GM19395 (cell line): ENCODE results near the gene NRL.

Experiments
- ATAC-seq: cut with Tn5 transposase; IDR thresholded peaks from one replicate; pipeline ENCODE4 v1.9.1; 2021; ENCODE audit warnings: mild to moderate bottlenecking, moderate library complexity; ENCODE audit not compliant: unreplicated experiment

NRL gene

DNA sequence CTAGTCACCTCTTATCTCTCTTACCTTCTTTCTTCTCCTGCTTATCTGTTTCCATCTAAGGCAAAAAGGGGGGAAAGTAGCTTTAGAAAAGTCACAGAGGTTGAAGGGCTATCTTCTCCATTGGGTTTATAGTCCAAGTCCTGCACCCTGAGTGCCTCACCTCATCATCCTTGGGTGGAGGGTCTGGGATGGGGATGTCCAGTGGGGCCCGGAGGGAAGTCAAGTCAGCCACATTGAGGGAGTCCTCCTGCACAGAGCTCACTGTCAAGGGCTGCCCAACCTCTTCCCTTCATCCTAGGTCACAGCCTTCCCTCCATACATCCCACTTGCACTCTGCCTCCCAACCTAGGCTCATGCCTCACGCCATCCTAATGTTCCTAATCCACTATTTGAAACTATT lies 30.5 kb upstream of the NRL start:
- no peak for ATAC-seq

DNA sequence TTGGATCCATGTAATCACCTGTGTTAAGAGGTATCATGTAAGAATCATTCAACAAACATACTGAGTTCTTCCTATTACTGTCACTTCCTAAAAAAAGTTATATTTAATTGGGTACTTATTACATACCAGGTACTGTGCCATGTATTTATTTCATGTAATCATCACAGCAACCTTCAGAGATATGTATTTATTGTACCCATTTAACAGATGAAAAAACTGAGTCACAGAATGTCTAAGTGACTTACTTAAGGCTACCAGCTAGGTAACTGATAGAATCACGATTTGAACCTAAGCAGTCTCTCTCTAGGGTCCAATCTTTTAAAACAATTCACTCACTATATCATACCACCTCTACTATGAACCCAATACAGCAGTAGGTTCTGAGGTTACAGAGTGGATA lies 29.7 kb upstream of the NRL start:
- no peak for ATAC-seq

DNA sequence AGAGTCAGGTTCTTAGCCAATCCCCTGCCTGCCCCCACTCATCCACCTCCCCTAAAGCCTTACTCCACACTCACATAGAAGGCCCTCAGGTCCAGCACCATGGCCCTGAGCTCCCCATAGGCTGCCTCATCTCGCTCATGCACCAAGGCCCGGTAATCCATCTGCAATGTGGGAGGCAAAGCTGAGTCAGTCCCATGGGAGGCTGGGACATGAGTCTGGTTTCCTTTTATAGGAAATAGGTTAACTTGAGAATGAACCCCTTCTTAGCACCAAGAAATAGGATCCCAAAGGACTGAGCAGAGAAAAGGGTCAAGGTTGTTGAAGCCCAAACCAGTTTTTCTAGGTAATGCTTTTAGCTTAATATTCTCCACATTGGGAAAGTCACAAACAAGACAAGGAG lies 28.8 kb upstream of the NRL start:
- ATAC-seq = no peak

DNA sequence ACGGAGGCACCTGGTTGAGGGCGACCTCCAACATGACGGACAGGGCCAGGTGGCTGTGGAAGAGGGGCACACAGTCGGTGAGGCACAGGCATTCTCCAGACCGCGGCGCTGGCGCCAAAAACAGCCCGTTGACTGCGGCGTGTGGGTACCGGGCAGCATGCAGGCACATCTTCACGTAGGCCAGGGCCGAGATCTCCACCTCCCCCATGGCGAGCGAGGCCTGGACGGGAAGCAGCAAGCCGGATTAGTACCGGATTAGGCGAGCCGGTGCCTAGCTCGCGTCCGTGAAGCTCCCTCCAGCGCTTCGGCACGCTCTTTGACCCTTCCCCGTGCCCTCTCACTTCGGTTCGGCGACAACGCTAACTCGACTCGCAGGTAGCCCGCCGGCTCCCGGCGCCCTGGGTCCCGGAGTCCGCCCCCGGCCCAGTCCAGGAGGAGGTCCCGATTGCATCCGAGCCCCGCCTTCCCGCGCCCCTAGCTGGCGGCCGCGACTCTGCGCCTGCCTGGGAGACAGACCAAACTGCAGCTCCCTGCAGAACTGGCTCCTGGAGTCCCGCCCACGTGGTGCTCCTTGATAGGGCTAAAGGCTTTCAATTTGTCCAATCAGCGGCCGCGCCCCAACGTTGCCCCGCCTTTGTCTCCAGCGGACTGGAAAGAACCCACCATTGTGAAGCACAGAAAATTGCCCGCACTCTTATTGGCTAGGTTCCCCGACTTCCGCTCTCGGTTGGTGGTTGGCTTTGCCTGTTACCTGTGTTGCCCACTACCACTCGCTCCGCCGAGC lies 26.5 kb upstream of the NRL start, which contains the start of gene EMC9:
Gene EMC9 (minus strand): TSS at position 495 of the 784 bp plus-strand sequence. CDS start 287 bp downstream, at position 208.
- ATAC-seq = peak; percentile 85

DNA sequence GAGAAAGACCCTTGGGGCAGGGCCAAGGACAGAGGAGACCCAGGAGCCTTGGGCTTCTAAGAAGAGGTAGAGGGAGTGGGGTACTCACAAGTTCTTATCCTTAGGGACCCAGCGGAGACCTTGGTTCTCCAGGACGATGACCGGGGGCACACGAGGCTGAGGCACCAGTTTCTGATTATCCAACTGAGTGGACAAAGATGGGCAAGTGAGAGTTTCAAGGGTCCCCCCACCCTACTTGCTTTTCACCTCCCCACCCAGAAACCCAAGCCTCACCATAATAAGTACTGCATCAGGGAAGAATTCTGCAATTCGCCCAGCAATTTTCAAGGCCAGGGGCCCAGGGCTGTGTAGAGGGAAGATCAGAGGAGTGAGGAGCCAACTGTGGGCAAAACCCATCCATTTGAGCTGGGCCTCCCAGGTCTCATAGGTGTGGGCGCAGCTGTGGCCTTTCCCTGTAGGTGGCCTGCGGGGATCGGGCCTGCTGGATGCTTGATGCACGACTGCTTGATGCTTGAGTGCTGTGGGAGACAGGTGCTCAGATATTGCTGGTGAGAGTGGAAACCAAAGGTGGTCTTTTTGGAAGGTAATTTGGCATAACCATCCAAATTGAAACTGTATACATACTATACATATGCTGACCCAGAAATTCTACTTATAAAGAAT lies 24.7 kb upstream of the NRL start:
- ATAC-seq = no peak

DNA sequence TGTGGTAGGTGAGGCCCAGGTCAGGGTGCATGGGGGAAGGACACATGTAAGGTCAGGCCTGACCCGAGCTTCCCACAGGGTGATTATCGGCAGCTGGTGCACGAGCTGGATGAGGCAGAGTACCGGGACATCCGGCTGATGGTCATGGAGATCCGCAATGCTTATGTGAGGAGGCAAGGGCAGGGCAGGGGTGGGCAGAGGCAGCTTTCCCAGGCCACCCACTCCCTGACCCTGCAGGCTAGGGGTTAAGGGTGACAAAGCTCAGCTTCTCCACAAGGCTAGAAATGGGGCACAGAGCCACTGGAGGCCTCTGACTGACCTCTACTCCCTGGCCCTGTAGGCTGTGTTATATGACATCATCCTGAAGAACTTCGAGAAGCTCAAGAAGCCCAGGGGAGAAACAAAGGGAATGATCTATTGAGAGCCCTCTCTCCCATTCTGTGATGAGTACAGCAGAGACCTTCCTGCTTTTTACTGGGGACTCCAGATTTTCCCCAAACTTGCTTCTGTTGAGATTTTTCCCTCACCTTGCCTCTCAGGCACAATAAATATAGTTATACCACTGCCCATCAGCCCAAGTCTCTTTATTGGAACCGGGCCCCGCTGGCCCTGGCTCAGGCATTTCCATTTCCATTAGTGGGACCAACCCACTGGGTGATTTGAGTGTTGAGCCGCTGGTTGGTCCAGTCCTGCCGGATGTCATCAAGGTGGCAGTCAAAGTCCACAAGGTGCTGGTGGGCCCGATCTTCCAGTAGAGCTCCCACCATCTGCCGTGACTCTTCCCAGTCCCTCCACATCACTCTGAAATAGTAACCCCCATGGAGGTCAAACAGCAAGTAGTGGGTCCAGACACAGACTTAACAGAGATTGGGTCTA lies 23.9 kb upstream of the NRL start:
- ATAC-seq = no peak

DNA sequence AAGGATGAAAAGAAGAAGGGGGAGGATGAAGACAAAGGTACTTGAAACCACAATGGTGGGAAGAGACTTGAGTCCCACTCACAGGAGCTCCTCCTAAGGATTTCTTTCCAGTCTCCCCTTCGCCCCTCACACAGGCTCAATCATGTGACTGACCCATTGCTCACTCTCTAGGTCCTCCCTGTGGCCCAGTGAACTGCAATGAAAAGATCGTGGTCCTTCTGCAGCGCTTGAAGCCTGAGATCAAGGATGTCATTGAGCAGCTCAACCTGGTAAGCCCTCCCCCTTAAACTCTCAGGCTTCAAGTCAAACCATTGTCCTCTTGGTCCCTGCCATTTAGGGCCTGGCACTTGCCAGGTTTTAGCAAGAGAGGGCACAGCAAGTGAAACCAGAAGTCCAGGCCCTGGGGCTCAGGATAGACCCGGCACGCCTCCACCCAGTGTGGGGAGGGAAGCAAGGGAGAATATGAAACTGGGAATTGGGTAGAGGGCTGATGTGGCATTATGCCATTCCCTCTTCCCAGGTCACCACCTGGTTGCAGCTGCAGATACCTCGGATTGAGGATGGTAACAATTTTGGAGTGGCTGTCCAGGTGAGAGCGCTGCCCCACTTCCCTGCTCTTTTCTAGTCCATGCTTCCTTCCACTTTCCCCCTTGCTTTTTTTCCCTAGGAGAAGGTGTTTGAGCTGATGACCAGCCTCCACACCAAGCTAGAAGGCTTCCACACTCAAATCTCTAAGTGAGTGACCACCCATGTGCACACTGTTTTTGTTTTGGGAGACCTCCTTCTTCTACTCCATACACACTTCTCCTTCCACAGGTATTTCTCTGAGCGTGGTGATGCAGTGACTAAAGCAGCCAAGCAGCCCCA lies 23.0 kb upstream of the NRL start:
- ATAC-seq = no peak

DNA sequence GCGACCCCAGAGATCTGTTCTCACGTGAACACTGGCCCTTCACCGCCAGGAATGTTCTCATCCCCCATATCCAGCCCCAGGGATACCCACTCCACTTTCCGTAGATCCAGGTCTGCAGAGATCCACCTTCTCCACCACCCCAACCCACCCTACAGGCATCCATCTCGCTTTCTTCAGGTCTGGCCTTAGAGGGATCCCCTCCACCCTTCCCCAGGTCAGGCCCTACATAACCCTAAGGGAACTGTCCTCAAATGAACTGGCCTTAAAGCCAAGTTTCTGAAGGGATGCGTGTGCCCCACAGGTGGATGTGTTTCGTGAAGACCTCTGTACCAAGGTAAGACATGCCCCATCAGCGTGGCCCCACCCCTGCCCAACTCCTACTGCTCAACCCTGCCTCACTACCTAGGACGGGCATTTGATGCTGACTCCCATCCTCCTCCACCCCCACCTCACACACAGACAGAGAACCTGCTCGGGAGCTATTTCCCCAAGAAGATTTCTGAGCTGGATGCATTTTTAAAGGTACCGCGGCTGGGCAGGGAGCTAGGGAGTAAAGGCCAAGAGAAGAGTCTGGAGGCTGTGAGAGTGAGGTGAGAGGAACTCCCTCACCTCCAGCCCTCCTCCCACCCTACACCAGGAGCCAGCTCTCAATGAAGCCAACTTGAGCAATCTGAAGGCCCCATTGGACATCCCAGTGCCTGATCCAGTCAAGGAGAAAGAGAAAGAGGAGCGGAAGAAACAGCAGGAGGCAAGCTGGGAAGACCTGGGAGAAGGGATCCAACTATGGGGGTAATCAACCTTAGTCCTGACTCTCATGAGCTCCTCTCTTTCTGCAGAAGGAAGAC lies 22.2 kb upstream of the NRL start:
- ATAC-seq = no peak

DNA sequence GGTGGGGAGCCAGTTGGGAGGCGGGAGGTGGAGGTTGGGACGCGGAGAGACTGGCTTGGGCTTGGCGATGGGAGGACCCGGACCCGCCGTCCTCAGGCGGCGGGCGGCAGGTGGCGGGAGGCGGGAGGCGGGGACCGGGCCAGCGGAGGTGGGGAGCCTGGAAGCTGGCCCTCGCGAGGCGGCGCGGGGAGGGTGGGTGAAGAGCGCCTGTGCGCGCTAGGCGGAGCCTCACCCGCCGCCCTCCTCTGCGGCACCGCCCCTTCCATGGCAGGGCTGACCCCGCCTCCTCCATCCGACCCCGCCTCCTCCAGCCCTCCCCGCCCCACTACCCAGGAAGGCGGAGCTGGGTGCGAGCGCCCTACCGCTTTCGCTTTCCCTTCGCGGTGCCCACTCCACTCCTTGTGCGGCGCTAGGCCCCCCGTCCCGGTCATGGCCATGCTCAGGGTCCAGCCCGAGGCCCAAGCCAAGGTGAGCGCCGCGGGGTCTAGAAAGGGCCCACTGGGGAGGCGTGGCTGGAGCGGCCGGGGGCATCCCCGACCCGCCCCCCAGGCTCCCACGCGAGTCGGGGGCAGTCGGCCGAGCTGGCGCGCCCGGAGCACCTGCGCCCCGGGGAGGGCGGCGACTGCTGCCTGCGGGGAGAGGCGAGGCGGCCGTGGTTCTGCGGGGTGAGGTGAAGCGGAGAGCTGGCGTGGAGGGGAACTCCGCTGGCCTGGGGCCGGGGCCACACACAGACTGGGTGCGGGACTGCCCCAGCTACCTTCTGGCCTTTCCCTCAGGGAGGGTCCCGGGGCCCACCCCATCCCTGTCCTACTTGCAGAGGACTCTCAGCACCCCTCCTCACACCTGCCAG lies 21.3 kb upstream of the NRL start, which contains the start of gene PSME1:
Gene PSME1 (plus strand): TSS at position 361 of the 850 bp plus-strand sequence. CDS start 69 bp downstream, at position 430.
- ATAC-seq = peak; percentile 75

DNA sequence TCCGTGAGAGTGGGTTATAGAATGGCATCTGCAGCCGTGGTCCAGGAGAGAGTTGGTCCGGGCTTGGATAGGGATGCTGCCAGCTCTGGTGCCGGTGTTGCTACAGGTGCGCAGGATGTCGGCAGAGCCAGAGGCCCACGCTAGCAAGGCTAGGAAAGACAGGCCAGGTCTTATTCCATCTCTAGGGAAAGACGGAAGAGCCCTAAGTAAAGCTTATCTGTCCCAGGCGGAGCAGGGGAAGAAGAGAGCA lies 20.8 kb upstream of the NRL start:
- ATAC-seq = peak; percentile 9

DNA sequence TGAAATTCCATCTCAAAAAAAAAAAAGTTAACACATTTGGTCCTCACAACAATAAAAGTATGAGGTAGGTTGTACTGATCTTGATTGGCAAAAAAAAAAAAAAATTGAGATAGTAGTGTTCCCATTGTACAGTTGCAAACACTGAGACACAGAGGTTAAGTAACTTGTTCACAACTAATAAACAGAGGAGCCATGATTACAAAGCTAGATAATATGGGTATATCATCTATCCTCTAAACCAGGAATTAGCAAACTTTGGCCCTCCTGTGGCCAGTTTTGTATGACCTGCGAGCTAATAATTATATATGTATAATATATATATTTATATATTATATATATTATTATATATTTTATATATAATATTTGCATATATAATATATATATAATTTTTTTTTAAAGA lies 19.0 kb upstream of the NRL start:
- ATAC-seq = no peak

DNA sequence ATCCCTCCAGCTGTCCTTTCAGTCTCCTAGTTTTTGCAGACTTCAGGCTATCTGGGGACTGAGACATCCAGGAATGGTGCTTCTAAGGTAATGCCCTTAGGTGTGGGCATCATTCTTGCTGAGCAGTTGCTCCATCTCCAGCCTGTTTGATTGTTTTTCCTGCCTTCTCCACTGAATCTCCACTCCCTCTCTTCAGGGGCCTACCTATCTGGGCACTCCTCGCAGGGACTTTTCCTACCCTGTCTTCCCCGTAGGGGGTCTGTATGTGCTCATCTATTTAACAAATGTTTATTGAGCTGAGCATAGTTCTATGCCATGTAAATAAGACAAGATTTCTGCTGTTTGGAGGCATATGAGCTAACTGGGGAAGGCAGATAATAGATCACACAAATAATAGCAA lies 18.2 kb upstream of the NRL start:
- ATAC-seq = no peak

DNA sequence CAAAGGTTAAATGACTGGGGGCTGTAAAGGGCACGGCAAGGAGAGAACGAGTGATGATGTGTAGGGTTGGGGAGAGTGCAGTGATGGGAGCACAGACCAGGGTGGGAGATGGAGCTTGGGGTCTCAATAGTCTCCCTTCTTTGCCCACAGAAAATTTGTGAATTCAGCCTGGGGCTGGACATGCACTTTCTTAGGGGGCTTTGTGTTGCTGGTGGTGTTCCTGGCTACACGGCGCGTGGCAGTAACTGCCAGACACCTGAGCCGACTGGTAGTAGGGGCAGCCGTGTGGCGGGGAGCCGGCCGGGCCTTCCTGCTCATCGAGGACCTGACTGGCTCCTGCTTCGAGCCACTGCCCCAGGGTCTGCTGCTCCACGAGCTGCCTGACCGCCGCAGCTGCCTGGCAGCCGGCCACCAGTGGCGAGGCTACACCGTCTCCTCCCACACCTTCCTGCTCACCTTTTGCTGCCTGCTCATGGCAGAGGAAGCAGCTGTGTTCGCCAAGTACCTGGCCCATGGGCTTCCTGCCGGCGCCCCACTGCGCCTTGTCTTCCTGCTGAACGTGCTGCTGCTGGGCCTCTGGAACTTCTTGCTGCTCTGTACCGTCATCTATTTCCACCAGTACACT lies 17.4 kb upstream of the NRL start:
- no peak for ATAC-seq

DNA sequence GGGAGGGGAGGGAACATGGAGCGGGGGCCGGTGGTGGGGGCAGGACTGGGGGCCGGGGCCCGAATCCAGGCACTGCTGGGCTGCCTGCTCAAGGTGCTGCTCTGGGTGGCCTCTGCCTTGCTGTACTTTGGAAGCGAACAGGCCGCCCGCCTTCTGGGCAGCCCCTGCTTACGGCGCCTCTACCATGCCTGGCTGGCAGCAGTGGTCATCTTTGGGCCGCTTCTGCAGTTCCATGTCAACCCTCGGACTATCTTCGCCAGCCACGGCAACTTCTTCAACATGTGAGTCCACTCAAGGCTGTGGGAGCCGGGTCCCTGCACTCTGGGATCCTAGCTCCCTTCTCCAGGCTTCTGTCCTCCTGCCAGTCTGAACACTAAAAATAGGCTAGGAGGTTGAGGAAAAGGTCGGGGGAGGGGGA lies 16.8 kb upstream of the NRL start:
- no peak for ATAC-seq

DNA sequence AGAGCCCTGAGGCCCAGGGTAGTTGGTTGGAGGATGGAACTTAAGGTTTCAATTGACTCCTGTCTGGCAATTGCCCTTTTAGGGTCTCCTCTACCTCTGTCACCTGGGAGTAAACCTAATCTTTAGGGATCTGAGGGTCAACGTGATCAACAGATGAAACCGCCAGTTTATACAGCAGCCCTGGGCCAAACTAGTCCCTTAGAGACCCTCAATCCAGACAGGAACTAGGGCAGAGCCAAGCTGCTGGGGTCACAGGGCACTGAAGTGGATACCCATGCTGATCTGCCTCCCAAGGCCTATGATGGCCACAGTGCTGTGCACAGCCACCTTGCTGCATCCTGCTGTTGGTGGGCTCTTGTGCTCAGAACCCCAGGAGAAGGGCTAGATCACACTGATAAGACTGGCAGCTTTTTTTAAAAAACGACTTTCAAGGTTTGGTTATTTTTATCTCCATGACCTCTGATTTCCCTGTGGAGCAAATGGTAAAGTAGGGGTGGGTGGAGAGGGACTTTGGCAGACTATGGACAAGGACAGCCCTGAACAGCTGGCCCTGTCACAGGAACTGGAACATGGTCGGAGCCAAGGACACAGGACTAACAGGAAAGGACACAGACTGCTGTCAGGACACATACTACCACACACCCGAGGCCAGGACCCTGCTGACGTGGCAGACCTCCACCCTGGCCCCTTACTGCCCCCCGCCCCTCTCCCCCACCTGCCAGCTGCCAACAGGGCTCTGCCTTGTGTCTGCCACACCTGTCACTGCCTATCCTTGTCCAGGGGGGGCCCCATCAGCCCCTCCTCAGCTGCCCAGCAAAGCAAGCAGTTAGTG lies 16.2 kb upstream of the NRL start:
- no peak for ATAC-seq

DNA sequence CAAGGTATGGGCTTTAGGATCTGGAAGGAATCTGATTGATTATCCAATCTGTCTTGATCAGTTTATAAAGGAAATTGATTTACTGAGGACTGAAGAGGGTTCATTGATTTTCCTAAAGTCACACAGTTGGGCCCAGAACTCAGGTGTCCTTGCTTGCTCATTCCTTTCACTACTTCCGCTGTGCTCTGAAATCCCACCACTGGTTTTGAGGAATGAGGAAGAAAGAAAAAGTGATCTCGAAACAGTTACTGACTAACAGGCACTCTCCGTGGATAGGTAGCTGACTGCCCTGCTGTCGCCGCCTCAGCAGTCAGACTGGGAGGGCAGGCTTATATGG lies 15.6 kb upstream of the NRL start, which contains the start of gene FITM1:
Gene FITM1 (plus strand): TSS at position 280 of the 337 bp plus-strand sequence. CDS start 905 bp downstream, outside the sequence.
- ATAC-seq = no peak

DNA sequence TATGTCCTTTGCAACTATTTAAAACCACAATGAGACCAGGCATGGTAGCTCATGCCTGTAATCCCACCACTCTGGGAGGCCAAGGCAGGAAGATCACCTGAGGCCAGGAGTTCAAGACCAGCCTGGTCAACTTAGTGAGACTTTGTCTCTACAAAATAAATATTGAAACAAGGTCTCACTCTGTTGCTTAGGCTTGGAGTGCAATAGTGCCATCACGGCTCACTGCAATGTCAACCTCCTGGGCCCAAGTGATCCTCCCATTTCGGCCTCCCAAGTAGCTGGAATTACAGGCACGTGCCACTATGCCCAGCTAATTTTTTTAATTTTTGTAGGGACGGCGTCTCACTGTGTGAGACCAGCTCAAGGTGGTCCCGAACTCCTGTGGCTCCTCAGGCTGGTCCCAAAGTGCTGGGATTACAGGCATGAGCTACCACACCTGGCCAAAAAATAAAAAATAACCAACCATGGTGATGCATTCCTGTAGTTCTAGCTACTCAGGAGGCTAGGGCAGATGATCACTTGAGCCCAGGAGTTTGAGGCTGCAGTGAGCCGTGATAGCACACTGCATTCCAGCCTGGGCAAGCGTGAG lies 14.8 kb upstream of the NRL start:
- ATAC-seq = no peak
